PC-9 (cell line): ENCODE data around the gene ADGRE1.

Source experiments
- CTCF ChIP-seq: fragments of 200-600 bp; sonication (generic); conservative IDR thresholded peaks from 2 replicates; pipeline ENCODE4 v1.6.1; 2017; ENCODE audit warnings: mixed run types, antibody characterized with exemption, mild to moderate bottlenecking, moderate library complexity
- EZH2 ChIP-seq: fragments of 200-600 bp; sonication (generic); IDR thresholded peaks from 2 replicates; pipeline ENCODE4 v1.8.0; 2017; ENCODE audit warnings: antibody characterized with exemption, low read depth

- TF ChIP-seq CTCF (no peak), EZH2 (no peak)
These were observed 67.7 kb downstream of the ADGRE1 start for GRCh38 chr19:6955082-6955481.
